Measurements from ENCODE around the gene PID1.

DNA sequence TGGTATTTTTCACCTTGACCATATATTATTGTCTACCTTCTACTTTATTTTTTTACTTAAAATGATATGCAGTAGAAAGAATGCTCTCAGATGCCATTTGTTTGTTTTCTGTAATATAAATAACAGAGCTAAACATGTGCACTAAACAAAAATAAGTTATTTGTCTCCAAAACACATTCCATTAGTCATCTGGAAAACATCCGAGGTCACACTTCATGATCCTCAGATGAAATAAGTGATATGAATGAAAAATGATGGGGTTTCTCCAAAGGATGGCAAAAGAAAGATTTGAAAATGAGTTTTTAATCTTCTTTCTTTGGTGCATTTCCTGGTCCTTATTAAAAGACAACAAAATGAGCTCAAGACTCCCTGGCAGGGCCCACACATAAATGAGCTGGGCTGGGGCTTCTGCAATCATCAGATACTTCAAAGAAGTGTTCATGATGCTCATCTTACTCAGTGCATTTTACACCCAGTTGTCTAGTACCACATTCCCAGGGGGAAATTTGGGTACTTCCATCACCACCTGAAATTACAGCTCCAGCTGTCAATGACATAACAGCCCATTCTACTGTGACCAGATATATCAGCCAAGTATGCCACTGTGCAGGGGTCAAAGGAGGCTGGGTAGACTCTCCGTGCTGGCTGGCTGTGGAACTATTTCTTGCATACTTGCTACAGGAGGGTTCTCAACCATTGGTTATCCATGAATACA is 283.5 kb downstream of the PID1 start:
- TF ChIP-seq, protein P1, sequence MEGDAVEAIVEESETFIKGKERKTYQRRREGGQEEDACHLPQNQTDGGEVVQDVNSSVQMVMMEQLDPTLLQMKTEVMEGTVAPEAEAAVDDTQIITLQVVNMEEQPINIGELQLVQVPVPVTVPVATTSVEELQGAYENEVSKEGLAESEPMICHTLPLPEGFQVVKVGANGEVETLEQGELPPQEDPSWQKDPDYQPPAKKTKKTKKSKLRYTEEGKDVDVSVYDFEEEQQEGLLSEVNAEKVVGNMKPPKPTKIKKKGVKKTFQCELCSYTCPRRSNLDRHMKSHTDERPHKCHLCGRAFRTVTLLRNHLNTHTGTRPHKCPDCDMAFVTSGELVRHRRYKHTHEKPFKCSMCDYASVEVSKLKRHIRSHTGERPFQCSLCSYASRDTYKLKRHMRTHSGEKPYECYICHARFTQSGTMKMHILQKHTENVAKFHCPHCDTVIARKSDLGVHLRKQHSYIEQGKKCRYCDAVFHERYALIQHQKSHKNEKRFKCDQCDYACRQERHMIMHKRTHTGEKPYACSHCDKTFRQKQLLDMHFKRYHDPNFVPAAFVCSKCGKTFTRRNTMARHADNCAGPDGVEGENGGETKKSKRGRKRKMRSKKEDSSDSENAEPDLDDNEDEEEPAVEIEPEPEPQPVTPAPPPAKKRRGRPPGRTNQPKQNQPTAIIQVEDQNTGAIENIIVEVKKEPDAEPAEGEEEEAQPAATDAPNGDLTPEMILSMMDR (IDR thresholded peaks at IDR 0.05) = no peak
- no peak for TF ChIP-seq POLR2A (IDR thresholded peaks at IDR 0.05)
